Measurements from ENCODE around the gene LRP2BP. TPM values are rescaled to one million over a fixed set of nuclear protein-coding genes. Genes with fewer than 3 reads are reported as not detected.
"Not testable (repeated sequence)": the region's sequence is repeated elsewhere in the genome, so short reads cannot be mapped to it uniquely, and the experiment has no call there.

Gene LRP2BP
- total RNA-seq, 5 donors from 2014 or later (not counting 1 experiment from before 2014, with no cell fraction given): 0.51 to 2.9 (median 0.89) TPM

- H3K27me3 Mint-ChIP-seq; H3K27me3 ChIP-seq (replicated peaks in 1 of 2; ENCODE audit: control insufficient read depth in 2 of 2, extremely low read depth in 1 of 2, insufficient read depth in 2 of 2, low read length in 1 of 2); H3K4me3 Mint-ChIP-seq; H3K27ac ChIP-seq (ENCODE audit: low read length); H3K4me3 ChIP-seq (ENCODE audit: control insufficient read depth in 1 of 2, extremely low read depth in 1 of 2, low read length in 1 of 2); H3K4me1 ChIP-seq (ENCODE audit: control insufficient read depth in 1 of 2, extremely low read depth in 1 of 2, insufficient read depth in 2 of 2, low read length in 2 of 2); H3K4me1 Mint-ChIP-seq; H3K36me3 ChIP-seq (ENCODE audit: control insufficient read depth in 2 of 2, extremely low read depth in 1 of 2, insufficient read depth in 1 of 2, low read length in 1 of 2); CTCF ChIA-PET; ATAC-seq (replicated peaks in 1 of 4); POLR2A ChIA-PET; DNase-seq; H3K9me3 Mint-ChIP-seq; H3K9me3 ChIP-seq: not testable (repeated sequence)
- 83% methylated on average over 2 of the region's 2 CpGs for WGBS (ENCODE audit: insufficient coverage)
- Mint-ChIP-seq H3K27ac (peak overlapping the region in 1 of 2 donors; percentile 8), H3K36me3 (peaks cover 35% of the 10 kb centered on the region)
These were observed 65.7 kb downstream of the LRP2BP start for GRCh38 chr4:185329879-185330510.

GRCh38 chr4:185328586-185328985, 67.1 kb downstream of the LRP2BP start:
- no peaks in the 10 kb centered on the region for H3K9me3 ChIP-seq
- no peaks in the 10 kb centered on the region for H3K9me3 Mint-ChIP-seq
- H3K36me3 Mint-ChIP-seq: peaks cover 36% of the 10 kb centered on the region
- H3K27ac Mint-ChIP-seq: no peak overlapping the region
- peaks cover 0 to 4% of the 10 kb centered on the region in 2 donors for H3K36me3 ChIP-seq (ENCODE audit: control insufficient read depth in 2 of 2, extremely low read depth in 1 of 2, insufficient read depth in 1 of 2, low read length in 1 of 2)
- no peaks in the 10 kb centered on the region for H3K4me1 Mint-ChIP-seq
- no peak overlapping the region for H3K4me3 Mint-ChIP-seq
- H3K27ac ChIP-seq (ENCODE audit: low read length): no peak overlapping the region
- no peak for DNase-seq
- no peaks in the 10 kb centered on the region for H3K27me3 ChIP-seq (replicated peaks in 1 of 2; ENCODE audit: control insufficient read depth in 2 of 2, extremely low read depth in 1 of 2, insufficient read depth in 2 of 2, low read length in 1 of 2)
- 100% methylated on average over 7 of the region's 7 CpGs for WGBS (ENCODE audit: insufficient coverage)
- ChIA-PET CTCF (no interaction called here), POLR2A (no interaction called here)
- H3K27me3 Mint-ChIP-seq: no peaks in the 10 kb centered on the region
- H3K4me3 ChIP-seq (ENCODE audit: control insufficient read depth in 1 of 2, extremely low read depth in 1 of 2, low read length in 1 of 2): no peak overlapping the region
- ATAC-seq (replicated peaks in 1 of 4): no peak
- no peaks in the 10 kb centered on the region for H3K4me1 ChIP-seq (ENCODE audit: control insufficient read depth in 1 of 2, extremely low read depth in 1 of 2, insufficient read depth in 2 of 2, low read length in 2 of 2)

- H3K9me3 ChIP-seq; H3K4me3 Mint-ChIP-seq; H3K36me3 ChIP-seq (ENCODE audit: control insufficient read depth in 2 of 2, extremely low read depth in 1 of 2, insufficient read depth in 1 of 2, low read length in 1 of 2); POLR2A ChIA-PET; H3K27me3 ChIP-seq (replicated peaks in 1 of 2; ENCODE audit: control insufficient read depth in 2 of 2, extremely low read depth in 1 of 2, insufficient read depth in 2 of 2, low read length in 1 of 2); H3K27ac Mint-ChIP-seq; H3K4me3 ChIP-seq (ENCODE audit: control insufficient read depth in 1 of 2, extremely low read depth in 1 of 2, low read length in 1 of 2); H3K27ac ChIP-seq (ENCODE audit: low read length); H3K9me3 Mint-ChIP-seq; CTCF ChIA-PET; DNase-seq; H3K27me3 Mint-ChIP-seq; H3K4me1 ChIP-seq (ENCODE audit: control insufficient read depth in 1 of 2, extremely low read depth in 1 of 2, insufficient read depth in 2 of 2, low read length in 2 of 2); ATAC-seq (replicated peaks in 1 of 4); H3K4me1 Mint-ChIP-seq: not testable (repeated sequence)
- H3K36me3 Mint-ChIP-seq: peaks cover 31% of the 10 kb centered on the region
- WGBS (ENCODE audit: insufficient coverage): no CpG with 5 or more reads among the region's 1 CpG
These were observed 70.0 kb downstream of the LRP2BP start for GRCh38 chr4:185325721-185326120.

- H3K4me3 Mint-ChIP-seq; H3K27ac ChIP-seq (ENCODE audit: low read length); H3K4me1 Mint-ChIP-seq; POLR2A ChIA-PET; H3K9me3 ChIP-seq; ATAC-seq (replicated peaks in 1 of 4); H3K27me3 Mint-ChIP-seq; H3K9me3 Mint-ChIP-seq; DNase-seq; H3K4me3 ChIP-seq (ENCODE audit: control insufficient read depth in 1 of 2, extremely low read depth in 1 of 2, low read length in 1 of 2); H3K27me3 ChIP-seq (replicated peaks in 1 of 2; ENCODE audit: control insufficient read depth in 2 of 2, extremely low read depth in 1 of 2, insufficient read depth in 2 of 2, low read length in 1 of 2); H3K27ac Mint-ChIP-seq; H3K36me3 ChIP-seq (ENCODE audit: control insufficient read depth in 2 of 2, extremely low read depth in 1 of 2, insufficient read depth in 1 of 2, low read length in 1 of 2); H3K4me1 ChIP-seq (ENCODE audit: control insufficient read depth in 1 of 2, extremely low read depth in 1 of 2, insufficient read depth in 2 of 2, low read length in 2 of 2): not testable (repeated sequence)
- CTCF ChIA-PET: interaction anchor here in 1 of 2 donors (0.6 kb wide), 1 partner anchor 55 kb away, joined by 3 read pairs; no protein-coding TSS in a partner anchor
- H3K36me3 Mint-ChIP-seq: peaks cover 31% of the 10 kb centered on the region
- 98% methylated on average over 5 of the region's 6 CpGs for WGBS (ENCODE audit: insufficient coverage)
These were observed 71.4 kb downstream of the LRP2BP start for GRCh38 chr4:185324361-185324760.

- H3K4me3 ChIP-seq (ENCODE audit: control insufficient read depth in 1 of 2, extremely low read depth in 1 of 2, low read length in 1 of 2): no peak overlapping the region
- no peak for DNase-seq
- peaks cover 26% of the 10 kb centered on the region for H3K36me3 Mint-ChIP-seq
- CTCF ChIA-PET: interaction anchor here in 1 of 2 donors (0.6 kb wide), 2 partner anchors 31 to 56 kb away, joined by 3 read pairs; no protein-coding TSS in a partner anchor
- POLR2A ChIA-PET: interaction anchor here in 1 of 2 donors (0.6 kb wide), 1 partner anchor 64 kb away, joined by 4 read pairs; no protein-coding TSS in a partner anchor
- H3K27me3 ChIP-seq (replicated peaks in 1 of 2; ENCODE audit: control insufficient read depth in 2 of 2, extremely low read depth in 1 of 2, insufficient read depth in 2 of 2, low read length in 1 of 2): no peaks in the 10 kb centered on the region
- H3K4me1 ChIP-seq (ENCODE audit: control insufficient read depth in 1 of 2, extremely low read depth in 1 of 2, insufficient read depth in 2 of 2, low read length in 2 of 2): peaks cover 0 to 2% of the 10 kb centered on the region in 2 experiments
- peaks cover 3 to 4% (median 3%) of the 10 kb centered on the region in 3 donors for H3K4me1 Mint-ChIP-seq
- peaks cover 0 to 4% of the 10 kb centered on the region in 2 donors for H3K36me3 ChIP-seq (ENCODE audit: control insufficient read depth in 2 of 2, extremely low read depth in 1 of 2, insufficient read depth in 1 of 2, low read length in 1 of 2)
- H3K27me3 Mint-ChIP-seq: no peaks in the 10 kb centered on the region
- H3K27ac Mint-ChIP-seq: no peak overlapping the region
- no peaks in the 10 kb centered on the region for H3K9me3 ChIP-seq
- ATAC-seq (replicated peaks in 1 of 4): no peak
- no peak overlapping the region for H3K27ac ChIP-seq (ENCODE audit: low read length)
- H3K4me3 Mint-ChIP-seq: no peak overlapping the region
- H3K9me3 Mint-ChIP-seq: peaks cover 0 to 3% (median 0%) of the 10 kb centered on the region in 3 donors
- no CpG with 5 or more reads among the region's 1 CpG for WGBS (ENCODE audit: insufficient coverage)
These were observed 72.1 kb downstream of the LRP2BP start for GRCh38 chr4:185323606-185324005.

GRCh38 chr4:185322803-185323202, 72.9 kb downstream of the LRP2BP start:
- POLR2A ChIA-PET: interaction anchor here in 1 of 2 donors (0.6 kb wide), 1 partner anchor 65 kb away, joined by 4 read pairs; no protein-coding TSS in a partner anchor
- Mint-ChIP-seq H3K9me3 (peaks cover 0 to 3% (median 0%) of the 10 kb centered on the region in 3 donors), H3K27me3 (no peaks in the 10 kb centered on the region), H3K4me1 (peaks cover 4 to 7% (median 7%) of the 10 kb centered on the region in 3 donors), H3K27ac (no peak overlapping the region), H3K36me3 (peaks cover 25% of the 10 kb centered on the region), H3K4me3 (no peak overlapping the region)
- H3K27ac ChIP-seq (ENCODE audit: low read length): no peak overlapping the region
- H3K9me3 ChIP-seq: no peaks in the 10 kb centered on the region
- DNase-seq (no peak), ATAC-seq (replicated peaks in 1 of 4) (no peak)
- peaks cover 0 to 2% of the 10 kb centered on the region in 2 experiments for H3K4me1 ChIP-seq (ENCODE audit: control insufficient read depth in 1 of 2, extremely low read depth in 1 of 2, insufficient read depth in 2 of 2, low read length in 2 of 2)
- no peak overlapping the region for H3K4me3 ChIP-seq (ENCODE audit: control insufficient read depth in 1 of 2, extremely low read depth in 1 of 2, low read length in 1 of 2)
- CTCF ChIA-PET: no interaction called here
- H3K27me3 ChIP-seq (replicated peaks in 1 of 2; ENCODE audit: control insufficient read depth in 2 of 2, extremely low read depth in 1 of 2, insufficient read depth in 2 of 2, low read length in 1 of 2): no peaks in the 10 kb centered on the region
- peaks cover 0 to 4% of the 10 kb centered on the region in 2 donors for H3K36me3 ChIP-seq (ENCODE audit: control insufficient read depth in 2 of 2, extremely low read depth in 1 of 2, insufficient read depth in 1 of 2, low read length in 1 of 2)
- 100% methylated on average over 1 of the region's 2 CpGs for WGBS (ENCODE audit: insufficient coverage)
